ENCODE data around the gene SRSF10.

DNA sequence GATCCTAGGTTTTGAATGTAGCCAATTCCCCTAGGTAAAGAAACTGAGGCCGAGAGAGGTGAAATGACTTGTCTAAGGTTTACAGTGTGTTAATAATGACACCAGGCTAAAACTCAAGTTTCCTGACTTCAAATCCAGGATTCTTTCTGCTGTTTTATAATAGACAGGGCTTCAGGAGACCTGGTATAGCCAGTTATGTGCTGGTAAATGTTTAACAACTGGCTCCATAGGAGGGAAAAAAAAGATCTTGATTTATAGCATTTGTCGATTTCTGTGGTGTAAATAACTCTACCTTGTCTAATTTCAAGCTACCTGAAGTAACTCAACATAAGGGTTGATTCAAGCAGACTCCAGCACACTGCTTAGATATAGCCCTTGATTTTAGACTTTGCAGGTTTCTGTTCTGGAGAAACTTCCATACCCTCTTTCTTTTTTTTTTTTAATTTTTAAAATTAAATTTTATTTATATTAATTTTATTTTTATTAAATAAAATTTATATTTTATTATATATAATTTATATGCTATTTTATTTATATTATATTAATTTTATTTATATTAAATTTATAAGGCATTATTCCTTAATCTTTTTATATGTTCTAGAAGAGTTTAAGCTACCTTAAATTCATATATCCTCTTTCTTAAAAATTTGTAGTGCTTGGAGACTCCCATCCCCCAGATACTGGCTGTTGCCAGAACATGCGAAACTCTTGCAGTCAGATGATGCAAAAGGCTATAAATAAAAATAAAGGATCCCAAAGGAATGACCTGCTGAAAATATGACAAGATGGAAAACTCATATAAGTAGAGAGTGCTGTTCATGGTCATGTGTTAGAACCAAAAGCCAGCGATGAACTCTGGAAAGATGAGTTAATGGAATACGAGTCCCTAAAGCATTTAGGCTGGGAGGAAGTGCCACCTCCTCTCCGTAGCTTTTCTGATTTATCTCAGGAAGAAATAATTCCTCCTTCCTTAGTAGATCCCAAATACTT, 35.4 kb upstream of the SRSF10 start:
- TF ChIP-seq SRF (IDR thresholded peaks at IDR 0.05; ENCODE audit: low read depth) (no peak), ATF3 (IDR thresholded peaks at IDR 0.05) (no peak), RAD21 (IDR thresholded peaks at IDR 0.05; ENCODE audit: low read depth) (no peak), EZH2 (IDR thresholded peaks at IDR 0.05) (no peak), SP1 (IDR thresholded peaks at IDR 0.05; ENCODE audit: low read depth) (no peak), POLR2A (IDR thresholded peaks at IDR 0.05; ENCODE audit: borderline replicate concordance, extremely low read depth, insufficient read depth, insufficient read length) (no peak)
- TF ChIP-seq, protein P1, sequence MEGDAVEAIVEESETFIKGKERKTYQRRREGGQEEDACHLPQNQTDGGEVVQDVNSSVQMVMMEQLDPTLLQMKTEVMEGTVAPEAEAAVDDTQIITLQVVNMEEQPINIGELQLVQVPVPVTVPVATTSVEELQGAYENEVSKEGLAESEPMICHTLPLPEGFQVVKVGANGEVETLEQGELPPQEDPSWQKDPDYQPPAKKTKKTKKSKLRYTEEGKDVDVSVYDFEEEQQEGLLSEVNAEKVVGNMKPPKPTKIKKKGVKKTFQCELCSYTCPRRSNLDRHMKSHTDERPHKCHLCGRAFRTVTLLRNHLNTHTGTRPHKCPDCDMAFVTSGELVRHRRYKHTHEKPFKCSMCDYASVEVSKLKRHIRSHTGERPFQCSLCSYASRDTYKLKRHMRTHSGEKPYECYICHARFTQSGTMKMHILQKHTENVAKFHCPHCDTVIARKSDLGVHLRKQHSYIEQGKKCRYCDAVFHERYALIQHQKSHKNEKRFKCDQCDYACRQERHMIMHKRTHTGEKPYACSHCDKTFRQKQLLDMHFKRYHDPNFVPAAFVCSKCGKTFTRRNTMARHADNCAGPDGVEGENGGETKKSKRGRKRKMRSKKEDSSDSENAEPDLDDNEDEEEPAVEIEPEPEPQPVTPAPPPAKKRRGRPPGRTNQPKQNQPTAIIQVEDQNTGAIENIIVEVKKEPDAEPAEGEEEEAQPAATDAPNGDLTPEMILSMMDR (IDR thresholded peaks at IDR 0.05 in 2 of 3, conservative IDR thresholded peaks at IDR 0.05 in 1 of 3; ENCODE audit: borderline replicate concordance in 1 of 3, insufficient read depth in 1 of 3, low read depth in 2 of 3, low read length in 2 of 3): no peak
